ENCODE results near the gene NYAP1.
"Not testable (repeated sequence)": the region's sequence is repeated elsewhere in the genome, so short reads cannot be mapped to it uniquely, and the experiment has no call there.

Gene NYAP1

GRCh38 chr7:100484673-100485045 lies 932 bp downstream of the NYAP1 start:
- Mint-ChIP-seq H3K27me3 (no peaks in the 10 kb centered on the region), H3K9me3 (no peaks in the 10 kb centered on the region), H3K4me1 (ENCODE audit: low read depth) (peaks cover 11% of the 10 kb centered on the region), H3K36me3 (ENCODE audit: low read depth) (no peaks in the 10 kb centered on the region), H3K27ac (no peak overlapping the region), H3K4me3 (no peak overlapping the region)
- no peak for DNase-seq

GRCh38 chr7:100485471-100485876 lies 1.7 kb downstream of the NYAP1 start:
- H3K9me3 Mint-ChIP-seq = no peaks in the 10 kb centered on the region
- H3K27ac Mint-ChIP-seq = no peak overlapping the region
- no peaks in the 10 kb centered on the region for H3K36me3 Mint-ChIP-seq (ENCODE audit: low read depth)
- H3K4me1 Mint-ChIP-seq (ENCODE audit: low read depth) = peaks cover 10% of the 10 kb centered on the region
- no peaks in the 10 kb centered on the region for H3K27me3 Mint-ChIP-seq
- DNase-seq = no peak
- H3K4me3 Mint-ChIP-seq = no peak overlapping the region

- no peak for DNase-seq
- Mint-ChIP-seq H3K9me3 (no peaks in the 10 kb centered on the region), H3K4me1 (ENCODE audit: low read depth) (peaks cover 10% of the 10 kb centered on the region), H3K27me3 (no peaks in the 10 kb centered on the region), H3K27ac (peak overlapping the region; percentile 4), H3K4me3 (no peak overlapping the region), H3K36me3 (ENCODE audit: low read depth) (no peaks in the 10 kb centered on the region)
These were observed 2.4 kb downstream of the NYAP1 start for GRCh38 chr7:100486111-100486636.

- Mint-ChIP-seq H3K27ac (no peak overlapping the region), H3K4me3 (no peak overlapping the region), H3K9me3 (no peaks in the 10 kb centered on the region), H3K36me3 (ENCODE audit: low read depth) (no peaks in the 10 kb centered on the region), H3K4me1 (ENCODE audit: low read depth) (peaks cover 9% of the 10 kb centered on the region), H3K27me3 (no peaks in the 10 kb centered on the region)
- DNase-seq = no peak
These were observed 3.2 kb downstream of the NYAP1 start for GRCh38 chr7:100486753-100487446.

- H3K36me3 Mint-ChIP-seq (ENCODE audit: low read depth) = no peaks in the 10 kb centered on the region
- no peak for DNase-seq
- H3K27me3 Mint-ChIP-seq = no peaks in the 10 kb centered on the region
- no peaks in the 10 kb centered on the region for H3K9me3 Mint-ChIP-seq
- H3K4me1 Mint-ChIP-seq (ENCODE audit: low read depth) = peaks cover 10% of the 10 kb centered on the region
- H3K27ac Mint-ChIP-seq = no peak overlapping the region
- no peak overlapping the region for H3K4me3 Mint-ChIP-seq
These were observed 4.8 kb downstream of the NYAP1 start for GRCh38 chr7:100488333-100489095.

- Mint-ChIP-seq H3K9me3 (no peaks in the 10 kb centered on the region), H3K27ac (no peak overlapping the region), H3K4me1 (ENCODE audit: low read depth) (peaks cover 13% of the 10 kb centered on the region), H3K27me3 (no peaks in the 10 kb centered on the region), H3K4me3 (no peak overlapping the region), H3K36me3 (ENCODE audit: low read depth) (no peaks in the 10 kb centered on the region)
- DNase-seq = no peak
These were observed 5.4 kb downstream of the NYAP1 start for GRCh38 chr7:100489121-100489520.

- Mint-ChIP-seq H3K4me3 (no peak overlapping the region), H3K36me3 (ENCODE audit: low read depth) (no peaks in the 10 kb centered on the region), H3K27ac (no peak overlapping the region), H3K27me3 (no peaks in the 10 kb centered on the region), H3K9me3 (no peaks in the 10 kb centered on the region), H3K4me1 (ENCODE audit: low read depth) (peaks cover 13% of the 10 kb centered on the region)
- DNase-seq = no peak
These were observed 6.1 kb downstream of the NYAP1 start for GRCh38 chr7:100489824-100490223.

GRCh38 chr7:100490483-100491191 lies 6.9 kb downstream of the NYAP1 start:
- no peak overlapping the region for H3K27ac Mint-ChIP-seq
- no peak for DNase-seq
- no peaks in the 10 kb centered on the region for H3K36me3 Mint-ChIP-seq (ENCODE audit: low read depth)
- no peaks in the 10 kb centered on the region for H3K27me3 Mint-ChIP-seq
- no peaks in the 10 kb centered on the region for H3K9me3 Mint-ChIP-seq
- no peak overlapping the region for H3K4me3 Mint-ChIP-seq
- H3K4me1 Mint-ChIP-seq (ENCODE audit: low read depth) = peaks cover 13% of the 10 kb centered on the region

GRCh38 chr7:100491192-100491578 lies 7.5 kb downstream of the NYAP1 start:
- Mint-ChIP-seq H3K36me3 (ENCODE audit: low read depth) (no peaks in the 10 kb centered on the region), H3K27me3 (no peaks in the 10 kb centered on the region), H3K4me1 (ENCODE audit: low read depth) (peaks cover 13% of the 10 kb centered on the region), H3K9me3 (no peaks in the 10 kb centered on the region), H3K27ac (no peak overlapping the region), H3K4me3 (no peak overlapping the region)
- DNase-seq = no peak

- H3K4me1 Mint-ChIP-seq (ENCODE audit: low read depth) = peaks cover 13% of the 10 kb centered on the region
- H3K27ac Mint-ChIP-seq = no peak overlapping the region
- H3K9me3 Mint-ChIP-seq = no peaks in the 10 kb centered on the region
- H3K36me3 Mint-ChIP-seq (ENCODE audit: low read depth) = no peaks in the 10 kb centered on the region
- peak overlapping the region; percentile 56 for H3K4me3 Mint-ChIP-seq
- no peaks in the 10 kb centered on the region for H3K27me3 Mint-ChIP-seq
- DNase-seq = no peak
These were observed 9.2 kb downstream of the NYAP1 start for GRCh38 chr7:100492738-100493475.

GRCh38 chr7:100493476-100494264 lies 9.9 kb downstream of the NYAP1 start:
- Mint-ChIP-seq H3K4me3 (peak overlapping the region; percentile 56), H3K27me3 (no peaks in the 10 kb centered on the region), H3K4me1 (ENCODE audit: low read depth) (peaks cover 13% of the 10 kb centered on the region), H3K27ac (peak overlapping the region; percentile 59), H3K9me3 (no peaks in the 10 kb centered on the region), H3K36me3 (ENCODE audit: low read depth) (no peaks in the 10 kb centered on the region)
- DNase-seq = peak; percentile 78

- no peak for DNase-seq
- H3K4me1 Mint-ChIP-seq (ENCODE audit: low read depth) = peaks cover 10% of the 10 kb centered on the region
- H3K4me3 Mint-ChIP-seq = no peak overlapping the region
- no peaks in the 10 kb centered on the region for H3K27me3 Mint-ChIP-seq
- no peak overlapping the region for H3K27ac Mint-ChIP-seq
- H3K36me3 Mint-ChIP-seq (ENCODE audit: low read depth) = no peaks in the 10 kb centered on the region
- H3K9me3 Mint-ChIP-seq = no peaks in the 10 kb centered on the region
These were observed 12.8 kb downstream of the NYAP1 start for GRCh38 chr7:100496509-100496908.

GRCh38 chr7:100500743-100501142 lies 17.0 kb downstream of the NYAP1 start:
- not testable (repeated sequence) for DNase-seq; H3K9me3 Mint-ChIP-seq; H3K27me3 Mint-ChIP-seq; H3K4me3 Mint-ChIP-seq; H3K4me1 Mint-ChIP-seq (ENCODE audit: low read depth); H3K27ac Mint-ChIP-seq; H3K36me3 Mint-ChIP-seq (ENCODE audit: low read depth)

GRCh38 chr7:100504031-100504430 lies 20.3 kb downstream of the NYAP1 start:
- H3K4me3 Mint-ChIP-seq; H3K27ac Mint-ChIP-seq; H3K4me1 Mint-ChIP-seq (ENCODE audit: low read depth); DNase-seq; H3K36me3 Mint-ChIP-seq (ENCODE audit: low read depth); H3K27me3 Mint-ChIP-seq; H3K9me3 Mint-ChIP-seq: not testable (repeated sequence)
